GM12872 (cell line): ENCODE results near the gene NECAP2.

Source experiments
- CTCF ChIP-seq: IDR thresholded peaks from 3 replicates; pipeline ENCODE4 v1.5.1; 2011; ENCODE audit warnings: low read depth, mild to moderate bottlenecking, low read length, moderate library complexity; ENCODE audit not compliant: insufficient read depth

NECAP2 gene

GRCh38 chr1:16398371-16398953 lies 42.1 kb upstream of the NECAP2 start:
- TF ChIP-seq CTCF, result no peak

DNA sequence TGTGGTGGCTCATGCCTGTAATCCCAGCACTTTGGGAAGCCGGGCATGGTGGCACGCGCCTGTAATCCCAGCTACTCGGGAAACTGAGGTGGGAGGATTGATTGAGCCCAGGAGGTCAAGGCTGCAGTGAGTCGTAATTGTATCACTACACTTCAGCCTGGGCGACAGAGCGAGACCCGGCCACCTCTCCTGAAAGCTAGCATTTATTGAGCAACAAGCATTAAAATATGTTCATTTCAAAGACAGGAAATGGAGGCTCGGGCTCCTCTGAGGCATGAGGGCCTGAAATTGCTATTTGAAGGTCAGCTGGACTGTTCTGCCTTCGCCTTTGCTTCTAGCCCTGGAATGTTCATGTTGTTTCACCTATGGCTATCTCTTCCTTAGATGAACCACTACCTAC lies 37.8 kb upstream of the NECAP2 start:
- TF ChIP-seq CTCF, result no peak

- TF ChIP-seq CTCF, result no peak
Measured at GRCh38 chr1:16405441-16405840, 35.1 kb upstream of the NECAP2 start.

- TF ChIP-seq CTCF, result no peak
Measured at GRCh38 chr1:16406868-16407267, 33.7 kb upstream of the NECAP2 start.

GRCh38 chr1:16409536-16410152 lies 30.9 kb upstream of the NECAP2 start:
- TF ChIP-seq CTCF, result no peak

DNA sequence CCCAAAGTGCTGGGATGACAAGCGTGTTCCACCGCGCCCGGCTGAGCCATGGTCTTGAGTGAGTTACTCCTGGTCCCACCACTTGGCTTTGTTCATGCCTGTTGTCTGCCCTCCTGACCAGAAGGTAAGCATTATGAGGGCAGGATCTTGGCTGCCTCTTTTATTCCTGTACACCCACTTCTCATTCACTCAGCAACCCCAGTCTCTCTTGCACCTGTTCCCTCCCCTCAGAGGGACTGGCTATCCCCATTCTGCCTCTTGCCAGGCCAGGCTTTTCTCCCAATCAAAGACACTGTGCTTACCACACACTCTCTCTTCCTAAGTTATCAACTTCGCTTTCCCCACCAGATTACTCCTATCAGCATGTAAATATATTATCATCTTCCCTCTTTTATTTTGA lies 29.7 kb upstream of the NECAP2 start:
- TF ChIP-seq CTCF, result no peak

DNA sequence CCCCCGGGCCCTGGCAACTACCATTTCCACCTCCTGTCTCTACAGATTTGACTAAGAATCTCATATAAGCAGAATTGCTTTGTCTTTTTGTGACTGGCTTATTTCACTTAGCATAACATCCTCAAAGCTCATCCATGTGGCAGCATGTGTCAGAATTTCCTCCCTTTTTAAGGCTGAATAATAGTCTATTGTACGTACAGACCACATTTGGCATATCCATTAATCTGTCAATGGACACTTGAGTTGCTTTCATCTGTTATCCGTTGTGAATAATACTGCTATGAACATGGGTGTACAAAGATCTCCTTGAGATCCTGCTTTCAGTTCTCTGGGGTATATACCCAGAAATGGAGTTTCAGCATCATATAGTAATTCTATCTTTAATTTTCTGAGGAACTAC lies 27.3 kb upstream of the NECAP2 start:
- no peak for TF ChIP-seq CTCF
